OCI-LY1 (cell line): ENCODE measurements around the gene ARHGEF33.

ENCODE experiments used
- EZH2 ChIP-seq: fragments of 200-600 bp; sonication (generic), shearing (Covaris generic); IDR thresholded peaks from 2 replicates; pipeline ENCODE4 v1.8.0; 2017; ENCODE audit warnings: borderline replicate concordance, mixed run types, mild to moderate bottlenecking, antibody characterized with exemption, low read length, moderate library complexity, mixed read lengths
- TF ChIP-seq, protein P1 (sequence below): fragments of 200-600 bp; sonication (generic), shearing (Covaris generic); IDR thresholded peaks from 2 replicates; pipeline ENCODE4 v1.5.1; 2017; ENCODE audit warnings: mild to moderate bottlenecking, antibody characterized with exemption, low read length, moderate library complexity, mixed read lengths

DNA sequence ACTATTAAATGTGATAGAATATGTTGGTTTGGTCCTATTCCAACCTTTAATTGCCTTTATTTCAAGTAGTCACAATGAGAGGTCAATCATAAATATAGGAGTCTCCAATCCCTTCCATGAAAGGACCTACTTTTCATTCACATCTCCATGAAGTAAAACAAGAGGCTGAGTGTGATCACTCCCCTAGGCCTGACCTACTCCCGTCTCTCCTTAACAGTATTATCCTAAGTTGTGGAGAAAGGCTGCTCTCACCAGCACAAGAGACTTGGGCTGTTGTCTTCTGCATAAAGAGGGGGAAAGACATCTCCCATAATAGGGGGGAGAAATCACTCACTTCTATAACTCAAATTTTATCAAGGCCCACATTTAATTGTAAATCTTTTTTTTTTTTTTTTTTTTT lies 125.7 kb downstream of the ARHGEF33 start:
- TF ChIP-seq, protein P1, sequence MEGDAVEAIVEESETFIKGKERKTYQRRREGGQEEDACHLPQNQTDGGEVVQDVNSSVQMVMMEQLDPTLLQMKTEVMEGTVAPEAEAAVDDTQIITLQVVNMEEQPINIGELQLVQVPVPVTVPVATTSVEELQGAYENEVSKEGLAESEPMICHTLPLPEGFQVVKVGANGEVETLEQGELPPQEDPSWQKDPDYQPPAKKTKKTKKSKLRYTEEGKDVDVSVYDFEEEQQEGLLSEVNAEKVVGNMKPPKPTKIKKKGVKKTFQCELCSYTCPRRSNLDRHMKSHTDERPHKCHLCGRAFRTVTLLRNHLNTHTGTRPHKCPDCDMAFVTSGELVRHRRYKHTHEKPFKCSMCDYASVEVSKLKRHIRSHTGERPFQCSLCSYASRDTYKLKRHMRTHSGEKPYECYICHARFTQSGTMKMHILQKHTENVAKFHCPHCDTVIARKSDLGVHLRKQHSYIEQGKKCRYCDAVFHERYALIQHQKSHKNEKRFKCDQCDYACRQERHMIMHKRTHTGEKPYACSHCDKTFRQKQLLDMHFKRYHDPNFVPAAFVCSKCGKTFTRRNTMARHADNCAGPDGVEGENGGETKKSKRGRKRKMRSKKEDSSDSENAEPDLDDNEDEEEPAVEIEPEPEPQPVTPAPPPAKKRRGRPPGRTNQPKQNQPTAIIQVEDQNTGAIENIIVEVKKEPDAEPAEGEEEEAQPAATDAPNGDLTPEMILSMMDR = no peak
- no peak for TF ChIP-seq EZH2
